DND-41 (cell line): ENCODE results near the gene PLEKHG3.

Experiments used
- ATAC-seq: fragments of 200-7000 bp; cut with Tn5 transposase; 3 replicates; pipeline ENCODE4 v1.9.1; 2021; ENCODE audit warnings: low read depth; ENCODE audit not compliant: insufficient read depth
- DNase-seq: peaks from one replicate; pipeline ENCODE4 v3.0.0-alpha.2; 2020
- H2AFZ ChIP-seq: 2 replicates; pipeline ENCODE4 v1.6.0; 2012; ENCODE audit warnings: low read depth, low read length
- H3K27ac ChIP-seq: 2 replicates; pipeline ENCODE4 v1.5.1; 2012; ENCODE audit warnings: low read length, inconsistent platforms
- H3K27me3 ChIP-seq: fragments of 200-600 bp; sonication (generic); 2 replicates; pipeline ENCODE4 v1.6.0; 2012; ENCODE audit warnings: low read length, mild to moderate bottlenecking, inconsistent platforms; ENCODE audit not compliant: insufficient read depth, poor library complexity
- H3K36me3 ChIP-seq: 2 replicates; pipeline ENCODE4 v1.5.1; 2012; ENCODE audit warnings: low read length, inconsistent platforms; ENCODE audit not compliant: insufficient read depth
- H3K4me1 ChIP-seq: 2 replicates; pipeline ENCODE4 v1.5.1; 2012; ENCODE audit warnings: mild to moderate bottlenecking, low read length; ENCODE audit not compliant: insufficient read depth
- H3K4me2 ChIP-seq: 2 replicates; pipeline ENCODE4 v1.6.0; 2012; ENCODE audit warnings: mild to moderate bottlenecking, moderate library complexity, low read length, inconsistent platforms; ENCODE audit not compliant: insufficient read depth
- H3K4me3 ChIP-seq, 2 experiments: fragments of 200-600 bp in 1 of 2; shearing (Covaris generic) in 1 of 2; 2 replicates each; pipeline ENCODE4 v1.5.1; 2012 to 2016; ENCODE audit warnings: inconsistent platforms in 2 of 2, low read length in 2 of 2, mild to moderate bottlenecking in 2 of 2, low read depth in 1 of 2, moderate library complexity in 1 of 2
- H3K79me2 ChIP-seq: 2 replicates; pipeline ENCODE4 v1.6.0; 2012; ENCODE audit warnings: low read length, inconsistent platforms; ENCODE audit not compliant: insufficient read depth
- H3K9ac ChIP-seq: 2 replicates; pipeline ENCODE4 v1.6.0; 2012; ENCODE audit warnings: low read depth, mild to moderate bottlenecking, inconsistent platforms, low read length, moderate library complexity
- H3K9me3 ChIP-seq: 2 replicates; pipeline ENCODE4 v1.5.1; 2012; ENCODE audit warnings: low read length, moderate library complexity, mild to moderate bottlenecking, inconsistent platforms; ENCODE audit not compliant: insufficient read depth, severe bottlenecking
- H4K20me1 ChIP-seq: 2 replicates; pipeline ENCODE4 v1.6.0; 2012; ENCODE audit warnings: low read length; ENCODE audit not compliant: insufficient read depth
- CTCF ChIP-seq: IDR thresholded peaks from 2 replicates; pipeline ENCODE4 v1.5.1; 2012; ENCODE audit warnings: borderline replicate concordance, low read length, moderate library complexity, mild to moderate bottlenecking; ENCODE audit not compliant: poor library complexity, severe bottlenecking; ENCODE audit errors: extremely low read depth
- EZH2 ChIP-seq: IDR thresholded peaks from 3 replicates; pipeline ENCODE4 v1.6.1; 2012; ENCODE audit warnings: borderline replicate concordance, low read depth, mild to moderate bottlenecking, moderate library complexity, low read length, inconsistent platforms; ENCODE audit not compliant: severe bottlenecking

The PLEKHG3 gene

GRCh38 chr14:64721899-64722298 is 17.7 kb downstream of the PLEKHG3 start:
- Histone ChIP-seq H3K4me1 (no peaks in the 10 kb centered on the region), H3K27ac (no peak overlapping the region), H3K79me2 (no peaks in the 10 kb centered on the region), H3K27me3 (peaks cover 5% of the 10 kb centered on the region), H3K4me2 (no peak overlapping the region), H3K9me3 (no peaks in the 10 kb centered on the region), H2AFZ (no peak overlapping the region), H3K9ac (no peak overlapping the region), H3K36me3 (no peaks in the 10 kb centered on the region), H3K4me3 (no peak overlapping the region), H4K20me1 (no peaks in the 10 kb centered on the region)
- TF ChIP-seq CTCF (no peak), EZH2 (no peak)
- DNase-seq (no peak), ATAC-seq (no peak)

- no peak overlapping the region for H3K4me3 ChIP-seq
- no peaks in the 10 kb centered on the region for H3K4me1 ChIP-seq
- no peak overlapping the region for H2AFZ ChIP-seq
Observed at GRCh38 chr14:64722842-64723447, 18.7 kb downstream of the PLEKHG3 start.

GRCh38 chr14:64723691-64724577 is 19.7 kb downstream of the PLEKHG3 start:
- Histone ChIP-seq H4K20me1 (no peaks in the 10 kb centered on the region), H3K9ac (no peak overlapping the region), H3K4me3 (no peak overlapping the region), H3K4me1 (no peaks in the 10 kb centered on the region), H3K79me2 (no peaks in the 10 kb centered on the region), H3K27me3 (peaks cover 5% of the 10 kb centered on the region), H2AFZ (no peak overlapping the region), H3K9me3 (no peaks in the 10 kb centered on the region), H3K36me3 (no peaks in the 10 kb centered on the region), H3K4me2 (no peak overlapping the region), H3K27ac (no peak overlapping the region)
- TF ChIP-seq EZH2 (no peak), CTCF (no peak)
- no peak for DNase-seq
- no peak for ATAC-seq

More at GRCh38 chr14:64722842-64723447, 18.7 kb downstream of the PLEKHG3 start:
- no peak for ATAC-seq
- Histone ChIP-seq H3K9ac (no peak overlapping the region), H3K36me3 (no peaks in the 10 kb centered on the region), H3K27me3 (peaks cover 5% of the 10 kb centered on the region), H3K27ac (no peak overlapping the region), H4K20me1 (no peaks in the 10 kb centered on the region), H3K4me2 (no peak overlapping the region), H3K9me3 (no peaks in the 10 kb centered on the region), H3K79me2 (no peaks in the 10 kb centered on the region)
- no peak for DNase-seq
- TF ChIP-seq EZH2 (no peak), CTCF (no peak)
